CD14-positive monocyte (primary cell): ENCODE measurements around the gene NKX2-1. TPM values are rescaled to one million over a fixed set of nuclear protein-coding genes. Genes with fewer than 3 reads are reported as not detected.

ENCODE experiments used
- DNase-seq, 3 donors: peaks; one replicate each; pipeline ENCODE4 v3.0.0-alpha.2; 2011 to 2022
- H2AFZ ChIP-seq: 2 replicates; pipeline ENCODE4 v1.6.0; 2012; ENCODE audit warnings: mild to moderate bottlenecking, low read depth, low read length, inconsistent platforms; ENCODE audit not compliant: insufficient read depth, poor library complexity, severe bottlenecking
- H3K27ac ChIP-seq, 2 donors: 1 replicate in 1 of 2; 2 replicates in 1 of 2; pipeline ENCODE4 v1.5.1; 2012 to 2013; ENCODE audit warnings: low read length in 2 of 2, control low read depth in 1 of 2, inconsistent platforms in 1 of 2, low read depth in 1 of 2, mild to moderate bottlenecking in 1 of 2
- H3K27me3 ChIP-seq, 2 donors: one replicate each; pipeline versions ENCODE4 v1.6.0 to v1.6.1; 2011 to 2013; ENCODE audit warnings: low read length in 2 of 2; ENCODE audit not compliant: control insufficient read depth in 2 of 2, insufficient read depth in 2 of 2
- H3K36me3 ChIP-seq, 2 donors: replicated peaks in 1 of 2; 1 replicate in 1 of 2; 2 replicates in 1 of 2; pipeline versions ENCODE4 v1.5.1 to v1.6.1; 2012 to 2013; ENCODE audit warnings: low read length in 2 of 2, control low read depth in 1 of 2, inconsistent platforms in 1 of 2, mild to moderate bottlenecking in 1 of 2; ENCODE audit not compliant: insufficient read depth in 2 of 2, control insufficient read depth in 1 of 2
- H3K4me1 ChIP-seq, 2 donors: 1 replicate in 1 of 2; 2 replicates in 1 of 2; pipeline versions ENCODE4 v1.5.1 to v1.6.1; 2012 to 2013; ENCODE audit warnings: low read length in 2 of 2, control low read depth in 1 of 2, inconsistent platforms in 1 of 2, mild to moderate bottlenecking in 1 of 2, moderate library complexity in 1 of 2; ENCODE audit not compliant: insufficient read depth in 2 of 2, control insufficient read depth in 1 of 2
- H3K4me2 ChIP-seq: replicated peaks from 2 replicates; pipeline ENCODE3; 2012; ENCODE audit warnings: low read length, moderate library complexity, mild to moderate bottlenecking; ENCODE audit not compliant: poor library complexity, severe bottlenecking; ENCODE audit errors: extremely low read depth
- H3K4me3 ChIP-seq, 3 experiments: fragments of 200-600 bp in 1 of 3; sonication (generic) in 1 of 3; replicated peaks in 1 of 3; 1 replicate in 2 of 3; 2 replicates in 1 of 3; pipeline ENCODE4 v1.5.1; 2011 to 2013; ENCODE audit warnings: low read length in 3 of 3, mild to moderate bottlenecking in 3 of 3, control low read depth in 2 of 3, low read depth in 2 of 3, inconsistent platforms in 1 of 3, moderate library complexity in 1 of 3
- H3K79me2 ChIP-seq: 2 replicates; pipeline ENCODE4 v1.6.0; 2012; ENCODE audit warnings: mild to moderate bottlenecking, control low read depth, inconsistent platforms, low read length, moderate library complexity; ENCODE audit not compliant: insufficient read depth
- H3K9ac ChIP-seq: 2 replicates; pipeline ENCODE4 v1.6.0; 2017; ENCODE audit warnings: low read length, mild to moderate bottlenecking; ENCODE audit not compliant: insufficient read depth, poor library complexity, severe bottlenecking
- H3K9me3 ChIP-seq, 2 donors: replicated peaks in 1 of 2; 1 replicate in 1 of 2; 2 replicates in 1 of 2; pipeline versions ENCODE4 v1.5.1 to v1.6.1; 2012 to 2013; ENCODE audit warnings: low read length in 2 of 2, control low read depth in 1 of 2; ENCODE audit not compliant: control insufficient read depth in 1 of 2, insufficient read depth in 1 of 2
- H4K20me1 ChIP-seq: 2 replicates; pipeline ENCODE4 v1.6.0; 2012; ENCODE audit warnings: mild to moderate bottlenecking, low read length, control low read depth, moderate library complexity; ENCODE audit not compliant: insufficient read depth
- H3K27ac Mint-ChIP-seq, 7 donors: one replicate each; pipeline ENCODE4 v1.8.0; 2020; ENCODE audit warnings: mild to moderate bottlenecking in 7 of 7, mixed read lengths in 7 of 7, moderate library complexity in 6 of 7, inconsistent platforms in 2 of 7
- H3K27me3 Mint-ChIP-seq, 3 donors: one replicate each; pipeline ENCODE4 v1.8.0; 2021 to 2022; ENCODE audit warnings: low read depth in 3 of 3, mild to moderate bottlenecking in 3 of 3, mixed read lengths in 3 of 3, moderate library complexity in 3 of 3, inconsistent platforms in 1 of 3
- H3K36me3 Mint-ChIP-seq, 2 donors: one replicate each; pipeline ENCODE4 v1.8.0; 2020; ENCODE audit warnings: mixed read lengths in 2 of 2, inconsistent platforms in 1 of 2, mild to moderate bottlenecking in 1 of 2
- H3K4me1 Mint-ChIP-seq: one replicate; pipeline ENCODE4 v1.8.0; 2020; ENCODE audit warnings: mild to moderate bottlenecking, mixed read lengths
- H3K4me3 Mint-ChIP-seq, 2 donors: one replicate each; pipeline ENCODE4 v1.8.0; 2020; ENCODE audit warnings: mild to moderate bottlenecking in 2 of 2, mixed read lengths in 2 of 2, moderate library complexity in 1 of 2
- H3K9me3 Mint-ChIP-seq, 7 donors: one replicate each; pipeline ENCODE4 v1.8.0; 2020 to 2022; ENCODE audit warnings: mixed read lengths in 7 of 7, mild to moderate bottlenecking in 6 of 7, moderate library complexity in 6 of 7, inconsistent platforms in 2 of 7
- WGBS: methylation state at CpG from one replicate; pipeline ENCODE4 v1.1.5; 2013; ENCODE audit warnings: missing lambda C conversion rate; ENCODE audit not compliant: insufficient coverage; 5-methylcytosine and 5-hydroxymethylcytosine counted together
- intact Hi-C, 2 donors: fragments of 100-400 bp; cut with micrococcal nuclease; formaldehyde crosslinking; loops; one replicate each; pipeline versions ENCODE4 v1.15.0 to v1.15.1; 2023
- polyA plus RNA-seq, 3 donors: library from polyadenylated mRNA; depleted of rRNA in 1 of 3; unstranded in 2 of 3; stranded (reverse) in 1 of 3; fragments of 300-500 nt in 2 of 3; fragments of >200 nt in 1 of 3; fragmentation: Illumina TruSeq in 2 of 3; gene quantifications; 1 replicate in 2 of 3; 2 replicates in 1 of 3; pipeline ENCODE4 v1.2.3, GENCODE V29; 2012 to 2021
- TF ChIP-seq, protein P1 (sequence below): fragments of 200-600 bp; IDR thresholded peaks from one replicate; pipeline ENCODE4 v1.8.0; 2022; ENCODE audit warnings: antibody characterized with exemption, mild to moderate bottlenecking

The NKX2-1 gene
- polyA plus RNA-seq, 3 donors: not detected

DNA sequence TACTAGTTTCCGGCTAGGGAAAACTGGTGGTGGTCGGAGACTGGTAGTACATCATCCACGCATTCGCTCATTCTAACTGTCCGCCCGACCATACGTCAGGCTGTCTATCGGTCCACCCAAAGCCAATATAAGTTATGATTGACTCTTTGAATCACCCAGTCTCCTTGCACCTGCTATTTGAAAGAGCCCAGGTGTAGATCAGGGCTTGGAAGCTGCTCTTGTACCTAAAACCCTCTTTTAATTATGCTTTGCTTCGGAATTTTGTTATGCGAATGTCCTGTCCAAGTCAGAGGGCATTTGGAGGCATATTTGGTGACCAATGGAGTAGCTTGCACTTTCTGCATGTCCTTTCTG, 5.7 kb upstream of the NKX2-1 start:
- TF ChIP-seq, protein P1, sequence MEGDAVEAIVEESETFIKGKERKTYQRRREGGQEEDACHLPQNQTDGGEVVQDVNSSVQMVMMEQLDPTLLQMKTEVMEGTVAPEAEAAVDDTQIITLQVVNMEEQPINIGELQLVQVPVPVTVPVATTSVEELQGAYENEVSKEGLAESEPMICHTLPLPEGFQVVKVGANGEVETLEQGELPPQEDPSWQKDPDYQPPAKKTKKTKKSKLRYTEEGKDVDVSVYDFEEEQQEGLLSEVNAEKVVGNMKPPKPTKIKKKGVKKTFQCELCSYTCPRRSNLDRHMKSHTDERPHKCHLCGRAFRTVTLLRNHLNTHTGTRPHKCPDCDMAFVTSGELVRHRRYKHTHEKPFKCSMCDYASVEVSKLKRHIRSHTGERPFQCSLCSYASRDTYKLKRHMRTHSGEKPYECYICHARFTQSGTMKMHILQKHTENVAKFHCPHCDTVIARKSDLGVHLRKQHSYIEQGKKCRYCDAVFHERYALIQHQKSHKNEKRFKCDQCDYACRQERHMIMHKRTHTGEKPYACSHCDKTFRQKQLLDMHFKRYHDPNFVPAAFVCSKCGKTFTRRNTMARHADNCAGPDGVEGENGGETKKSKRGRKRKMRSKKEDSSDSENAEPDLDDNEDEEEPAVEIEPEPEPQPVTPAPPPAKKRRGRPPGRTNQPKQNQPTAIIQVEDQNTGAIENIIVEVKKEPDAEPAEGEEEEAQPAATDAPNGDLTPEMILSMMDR: peak; percentile 20
- DNase-seq: no peak
- Histone ChIP-seq H3K9me3 (peaks cover 0 to 47% of the 10 kb centered on the region in 2 donors), H4K20me1 (no peaks in the 10 kb centered on the region), H2AFZ (no peak overlapping the region), H3K79me2 (no peaks in the 10 kb centered on the region), H3K9ac (no peak overlapping the region), H3K36me3 (no peaks in the 10 kb centered on the region), H3K4me3 (no peak overlapping the region), H3K27ac (no peak overlapping the region), H3K4me1 (no peaks in the 10 kb centered on the region), H3K27me3 (peaks cover 65 to 83% of the 10 kb centered on the region in 2 donors), H3K4me2 (no peak overlapping the region)
- Mint-ChIP-seq H3K9me3 (peaks cover 0 to 23% (median 12%) of the 10 kb centered on the region in 7 donors), H3K27me3 (peaks cover 76 to 89% (median 83%) of the 10 kb centered on the region in 3 donors), H3K36me3 (peaks cover 0 to 10% of the 10 kb centered on the region in 2 donors), H3K4me1 (peaks cover 2% of the 10 kb centered on the region), H3K27ac (no peak overlapping the region), H3K4me3 (peak overlapping the region in 1 of 2 donors; percentile 64)
- intact Hi-C loops: no loop called here
- WGBS: 42% methylated on average over 2 of the region's 10 CpGs

DNA sequence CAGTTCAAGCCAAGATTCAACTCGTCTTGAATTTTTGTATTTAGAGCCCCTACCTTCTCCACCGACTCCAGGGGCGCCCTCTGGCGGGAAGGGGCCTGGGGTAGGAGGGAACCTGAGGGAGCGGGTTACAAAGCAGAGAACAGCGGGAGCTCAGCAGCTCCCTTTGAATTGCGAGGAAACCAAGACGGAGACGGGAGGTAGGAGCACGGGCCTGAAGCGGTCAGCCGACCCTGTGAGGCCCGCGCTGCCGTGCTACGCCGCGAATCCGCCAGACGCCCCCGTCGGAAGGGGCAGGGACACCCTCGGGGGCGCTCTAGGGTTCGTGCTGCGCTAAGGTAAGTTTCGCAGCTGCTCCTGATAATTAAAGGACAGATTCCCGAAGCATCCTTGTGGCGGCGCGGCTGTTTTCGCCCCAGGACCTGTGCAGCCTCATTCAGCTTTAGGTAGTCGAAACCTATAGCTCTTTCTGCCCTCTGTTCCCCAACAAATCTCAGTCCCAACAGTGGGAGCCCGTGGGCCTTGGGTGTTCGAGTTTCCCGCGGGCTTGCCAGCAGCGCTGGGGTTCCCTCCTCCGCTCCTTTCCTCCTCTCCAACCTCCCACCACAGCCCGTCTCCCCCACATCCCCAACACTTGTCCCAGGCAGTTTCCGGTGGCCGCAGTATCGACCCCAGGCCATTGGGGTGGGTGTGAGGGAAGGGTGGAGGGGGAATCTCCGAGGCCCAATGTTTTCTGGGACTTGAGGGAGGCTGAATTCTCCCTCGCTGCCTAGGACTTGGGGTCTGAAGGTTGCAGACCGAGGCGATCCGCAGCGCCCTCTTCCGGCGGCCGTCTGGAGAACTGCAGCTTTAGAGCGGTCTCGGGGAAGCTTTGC, 5.1 kb upstream of the NKX2-1 start:
- intact Hi-C loops: no loop called here
- Mint-ChIP-seq H3K27me3 (peaks cover 81 to 95% (median 89%) of the 10 kb centered on the region in 3 donors), H3K9me3 (peaks cover 0 to 23% (median 12%) of the 10 kb centered on the region in 7 donors), H3K4me3 (peak overlapping the region in 1 of 2 donors; percentile 72), H3K36me3 (peaks cover 0 to 10% of the 10 kb centered on the region in 2 donors), H3K27ac (no peak overlapping the region), H3K4me1 (peaks cover 5% of the 10 kb centered on the region)
- Histone ChIP-seq H3K9me3 (peaks cover 0 to 47% of the 10 kb centered on the region in 2 donors), H3K4me1 (no peaks in the 10 kb centered on the region), H3K4me3 (no peak overlapping the region), H3K4me2 (no peak overlapping the region), H3K36me3 (no peaks in the 10 kb centered on the region), H3K27ac (no peak overlapping the region), H3K9ac (no peak overlapping the region), H4K20me1 (no peaks in the 10 kb centered on the region), H2AFZ (no peak overlapping the region), H3K27me3 (peaks cover 65 to 89% of the 10 kb centered on the region in 2 donors), H3K79me2 (no peaks in the 10 kb centered on the region)
- 7% methylated on average over 45 of the region's 54 CpGs for WGBS
- TF ChIP-seq, protein P1: no peak
- no peak for DNase-seq
